Upper lobe of left lung (tissue), 6 donors: ENCODE data around the gene PPP4R3B. TPM values are rescaled to one million over a fixed set of nuclear protein-coding genes. Genes with fewer than 3 reads are reported as not detected.

ENCODE experiments used
- ATAC-seq, 2 donors: fragments of 200-7000 bp; cut with Tn5 transposase; one replicate each; pipeline ENCODE4 v1.9.1; 2022; ENCODE audit warnings: mild to moderate bottlenecking in 2 of 2, moderate library complexity in 2 of 2; ENCODE audit not compliant: low FRiP score in 2 of 2
- DNase-seq, 2 donors: peaks; one replicate each; pipeline ENCODE4 v3.0.0-alpha.2; 2019 to 2020
- H3K27ac ChIP-seq, 4 donors: fragments of 200-600 bp; sonication (generic); one replicate each; pipeline ENCODE4 v1.5.1; 2016 to 2019
- H3K27me3 ChIP-seq, 4 donors: fragments of 200-600 bp; sonication (generic); one replicate each; pipeline ENCODE4 v1.5.1; 2017 to 2019
- H3K36me3 ChIP-seq, 4 donors: fragments of 200-600 bp; sonication (generic); one replicate each; pipeline ENCODE4 v1.5.1; 2016 to 2019
- H3K4me1 ChIP-seq, 4 donors: fragments of 200-600 bp; sonication (generic); one replicate each; pipeline ENCODE4 v1.5.1; 2018 to 2019
- H3K4me3 ChIP-seq, 4 donors: fragments of 200-600 bp; sonication (generic); one replicate each; pipeline ENCODE4 v1.5.1; 2017 to 2019; ENCODE audit warnings: mild to moderate bottlenecking in 2 of 4, moderate library complexity in 1 of 4
- H3K9me3 ChIP-seq, 4 donors: fragments of 200-600 bp; sonication (generic); one replicate each; pipeline ENCODE4 v1.5.1; 2018 to 2019
- EP300 ChIP-seq, 4 donors: sonication (generic); formaldehyde crosslinking; IDR thresholded peaks; one replicate each; pipeline ENCODE4 v1.5.1; 2017; ENCODE audit warnings: antibody characterized with exemption in 4 of 4, control low read depth in 2 of 4
- POLR2A ChIP-seq, 4 donors: fragments of 450-650 bp; IDR thresholded peaks; one replicate each; pipeline ENCODE4 v1.5.1; 2016 to 2017; ENCODE audit warnings: antibody characterized with exemption in 4 of 4, mild to moderate bottlenecking in 2 of 4
- POLR2AphosphoS5 ChIP-seq, 2 donors: sonication (generic); formaldehyde crosslinking; IDR thresholded peaks; one replicate each; pipeline ENCODE4 v1.5.1; 2017; ENCODE audit warnings: antibody characterized with exemption in 2 of 2
- WGBS, 2 donors: methylation state at CpG; one replicate each; pipeline ENCODE4 v1.1.5; 2017 to 2018; 5-methylcytosine and 5-hydroxymethylcytosine counted together
- total RNA-seq, 6 donors: library from RNA; depleted of rRNA in 4 of 6; stranded (reverse); fragments of >200 nt in 4 of 6; gene quantifications; one replicate each; pipeline versions ENCODE4 v1.1.0 to v1.2.1, GENCODE V29; 2016 to 2021
- TF ChIP-seq, protein P1 (sequence below), 6 experiments: fragments of 450-650 bp in 4 of 6; fragments of 200-600 bp in 2 of 6; sonication (generic) in 2 of 6; IDR thresholded peaks; one replicate each; pipeline ENCODE4 v1.5.1; 2016 to 2019; ENCODE audit warnings: antibody characterized with exemption in 6 of 6
- donor health status: DM: no; HTN: no; CAD: no; lungs with moderate emphysema.
- donor health status: DM: no; HTN: yes; CAD: no; lungs with severe emphysema.

Gene PPP4R3B
- total RNA-seq, 6 donors from 2014 or later: 37.2 to 117 (median 53.7) TPM

DNA sequence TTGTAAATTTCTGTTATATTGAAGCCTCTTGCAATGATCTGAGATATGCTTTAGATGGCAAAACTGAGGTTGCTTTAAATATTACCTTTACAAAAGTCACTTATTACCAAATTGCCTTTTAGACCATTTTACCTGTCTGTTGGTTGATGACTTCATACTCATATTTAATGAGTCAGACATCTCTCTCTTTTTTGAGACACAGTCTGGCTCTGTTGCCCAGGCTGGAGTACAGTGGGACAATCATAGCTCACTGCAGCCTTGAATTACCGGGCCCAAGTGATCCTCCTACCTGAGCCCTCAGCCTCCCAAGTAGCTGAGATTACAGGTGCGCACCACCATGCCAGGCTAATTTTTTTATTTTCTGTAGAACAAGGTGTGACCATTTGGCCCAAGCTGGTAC, 11.5 kb upstream of the PPP4R3B start:
- H3K27ac ChIP-seq: no peak overlapping the region
- DNase-seq (no peak), ATAC-seq (no peak)
- H3K9me3 ChIP-seq: no peaks in the 10 kb centered on the region
- no peak overlapping the region for H3K4me3 ChIP-seq
- no peaks in the 10 kb centered on the region for H3K27me3 ChIP-seq
- peaks cover 0 to 20% (median 5%) of the 10 kb centered on the region in 4 donors for H3K36me3 ChIP-seq
- no peak for TF ChIP-seq POLR2A (IDR thresholded peaks at IDR 0.05)
- TF ChIP-seq EP300 (IDR thresholded peaks at IDR 0.05): no peak
- TF ChIP-seq, protein P1, sequence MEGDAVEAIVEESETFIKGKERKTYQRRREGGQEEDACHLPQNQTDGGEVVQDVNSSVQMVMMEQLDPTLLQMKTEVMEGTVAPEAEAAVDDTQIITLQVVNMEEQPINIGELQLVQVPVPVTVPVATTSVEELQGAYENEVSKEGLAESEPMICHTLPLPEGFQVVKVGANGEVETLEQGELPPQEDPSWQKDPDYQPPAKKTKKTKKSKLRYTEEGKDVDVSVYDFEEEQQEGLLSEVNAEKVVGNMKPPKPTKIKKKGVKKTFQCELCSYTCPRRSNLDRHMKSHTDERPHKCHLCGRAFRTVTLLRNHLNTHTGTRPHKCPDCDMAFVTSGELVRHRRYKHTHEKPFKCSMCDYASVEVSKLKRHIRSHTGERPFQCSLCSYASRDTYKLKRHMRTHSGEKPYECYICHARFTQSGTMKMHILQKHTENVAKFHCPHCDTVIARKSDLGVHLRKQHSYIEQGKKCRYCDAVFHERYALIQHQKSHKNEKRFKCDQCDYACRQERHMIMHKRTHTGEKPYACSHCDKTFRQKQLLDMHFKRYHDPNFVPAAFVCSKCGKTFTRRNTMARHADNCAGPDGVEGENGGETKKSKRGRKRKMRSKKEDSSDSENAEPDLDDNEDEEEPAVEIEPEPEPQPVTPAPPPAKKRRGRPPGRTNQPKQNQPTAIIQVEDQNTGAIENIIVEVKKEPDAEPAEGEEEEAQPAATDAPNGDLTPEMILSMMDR (IDR thresholded peaks at IDR 0.05): no peak
- TF ChIP-seq POLR2AphosphoS5 (IDR thresholded peaks at IDR 0.05): no peak
- WGBS, 2 donors: 92 to 100% methylated on average over 2 of the region's 2 CpGs
- H3K4me1 ChIP-seq: peaks cover 0 to 3% (median under 1%) of the 10 kb centered on the region in 4 donors

DNA sequence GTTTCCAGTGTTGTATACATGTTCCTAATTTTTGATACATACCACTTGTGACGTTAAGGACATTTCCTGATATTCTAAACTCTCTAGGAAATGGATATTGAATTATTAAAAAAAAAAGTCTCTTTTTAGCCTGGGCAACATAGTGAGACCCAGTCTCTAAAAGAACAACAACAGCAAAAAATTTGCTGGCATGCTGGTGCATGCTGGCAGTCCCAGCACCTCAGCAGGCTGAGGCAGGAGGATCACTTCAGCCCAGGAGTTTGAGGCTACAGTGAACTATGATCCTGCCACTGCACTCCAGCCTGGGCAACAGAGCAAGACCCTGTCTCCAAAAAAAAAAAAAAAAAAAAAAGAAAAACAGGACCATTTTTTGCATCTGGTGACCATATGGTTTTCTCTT, 10.5 kb upstream of the PPP4R3B start:
- no peaks in the 10 kb centered on the region for H3K27me3 ChIP-seq
- no peaks in the 10 kb centered on the region for H3K9me3 ChIP-seq
- peaks cover 0 to 16% (median 3%) of the 10 kb centered on the region in 4 donors for H3K36me3 ChIP-seq
- peaks cover 0 to 8% (median 4%) of the 10 kb centered on the region in 4 donors for H3K4me1 ChIP-seq
- 89 to 92% methylated on average over 1 of the region's 1 CpG for WGBS, 2 donors
- H3K27ac ChIP-seq: no peak overlapping the region
- ATAC-seq: no peak
- no peak for DNase-seq
- TF ChIP-seq POLR2AphosphoS5 (IDR thresholded peaks at IDR 0.05) (no peak), EP300 (IDR thresholded peaks at IDR 0.05) (no peak), POLR2A (IDR thresholded peaks at IDR 0.05) (no peak)
- TF ChIP-seq, protein P1 (IDR thresholded peaks at IDR 0.05): no peak
- H3K4me3 ChIP-seq: no peak overlapping the region

DNA sequence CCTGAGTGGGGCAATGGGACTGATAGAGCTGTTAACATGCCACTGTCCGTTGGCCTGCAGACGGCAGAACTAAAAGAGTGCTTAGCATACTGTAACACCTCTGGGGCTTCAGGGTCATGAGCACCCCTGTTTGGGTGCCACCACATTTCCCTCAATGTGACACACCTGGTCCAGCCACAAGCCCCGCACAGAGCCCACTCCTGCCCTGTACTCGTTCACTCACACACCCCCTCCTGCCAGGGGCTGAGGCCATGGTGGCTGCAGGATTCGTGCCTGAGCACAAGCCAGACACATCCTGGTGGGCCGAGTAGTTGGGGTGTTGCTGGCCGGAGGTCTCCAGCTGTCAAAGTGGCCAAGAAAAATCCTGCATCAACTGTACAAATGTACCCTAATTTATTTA, 4.4 kb upstream of the PPP4R3B start:
- Histone ChIP-seq H3K36me3 (peaks cover 0 to 11% (median 4%) of the 10 kb centered on the region in 4 donors), H3K9me3 (no peaks in the 10 kb centered on the region), H3K27me3 (no peaks in the 10 kb centered on the region), H3K4me1 (peaks cover 17 to 46% (median 33%) of the 10 kb centered on the region in 4 donors), H3K4me3 (no peak overlapping the region), H3K27ac (no peak overlapping the region)
- TF ChIP-seq POLR2AphosphoS5 (IDR thresholded peaks at IDR 0.05): no peak
- no peak for TF ChIP-seq EP300 (IDR thresholded peaks at IDR 0.05)
- no peak for TF ChIP-seq POLR2A (IDR thresholded peaks at IDR 0.05)
- TF ChIP-seq, protein P1 (IDR thresholded peaks at IDR 0.05): no peak
- ATAC-seq (no peak), DNase-seq (no peak)
- WGBS, 2 donors: 79 to 92% methylated on average over 3 to 7 of the region's 7 CpGs

DNA sequence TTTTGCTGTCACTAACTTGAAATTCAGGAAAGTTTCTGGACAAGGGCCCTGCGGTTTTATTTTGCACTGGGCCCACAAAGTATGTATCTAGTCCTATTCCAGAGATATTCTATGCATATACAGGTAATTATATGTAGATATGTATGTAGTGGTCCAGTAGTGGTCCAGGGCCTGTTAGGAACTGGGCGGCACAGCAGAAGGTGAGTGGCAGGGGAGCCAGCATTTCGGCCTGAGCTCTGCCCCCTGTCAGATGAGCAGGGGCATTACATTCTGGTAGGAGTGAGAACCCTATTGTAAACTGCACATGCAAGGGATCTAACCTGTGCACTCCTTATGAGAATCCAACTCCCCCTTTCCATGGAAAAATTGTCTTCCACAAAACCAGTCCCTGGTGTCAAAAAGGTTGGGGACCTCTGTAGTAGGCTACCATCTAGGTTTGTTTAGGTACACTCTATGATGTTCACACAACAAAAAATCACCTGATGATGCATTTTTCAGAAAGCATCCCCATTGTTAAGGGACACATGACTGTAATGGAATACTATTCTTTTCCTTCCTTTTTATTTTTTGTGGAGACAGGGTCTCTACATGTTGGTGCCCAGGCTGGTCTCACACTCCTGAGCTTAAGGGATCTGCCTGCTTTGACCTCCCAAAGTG, 2.8 kb upstream of the PPP4R3B start:
- WGBS, 2 donors: 71 to 84% methylated on average over 3 of the region's 3 CpGs
- H3K9me3 ChIP-seq: no peaks in the 10 kb centered on the region
- TF ChIP-seq, protein P1 (IDR thresholded peaks at IDR 0.05): peak in 2 of 6 experiments; percentile 23
- TF ChIP-seq EP300 (IDR thresholded peaks at IDR 0.05) (no peak), POLR2A (IDR thresholded peaks at IDR 0.05) (no peak)
- peaks cover 0 to 8% (median 1%) of the 10 kb centered on the region in 4 donors for H3K36me3 ChIP-seq
- no peak overlapping the region for H3K27ac ChIP-seq
- ATAC-seq: no peak
- no peak for DNase-seq
- peak overlapping the region in 1 of 4 donors; percentile 13 for H3K4me3 ChIP-seq
- peaks cover 21 to 59% (median 42%) of the 10 kb centered on the region in 4 donors for H3K4me1 ChIP-seq
- H3K27me3 ChIP-seq: no peaks in the 10 kb centered on the region
